ENCODE results near the gene KDM6B. TPM values are rescaled to one million over a fixed set of nuclear protein-coding genes. Genes with fewer than 3 reads are reported as not detected.

KDM6B gene
- total and polyA plus RNA-seq, 9 of the 15 experiments (the other 6 are each of a cell fraction or from before 2014, with no cell fraction given): 0.01 to 22.9 (median 2.2) TPM

DNA sequence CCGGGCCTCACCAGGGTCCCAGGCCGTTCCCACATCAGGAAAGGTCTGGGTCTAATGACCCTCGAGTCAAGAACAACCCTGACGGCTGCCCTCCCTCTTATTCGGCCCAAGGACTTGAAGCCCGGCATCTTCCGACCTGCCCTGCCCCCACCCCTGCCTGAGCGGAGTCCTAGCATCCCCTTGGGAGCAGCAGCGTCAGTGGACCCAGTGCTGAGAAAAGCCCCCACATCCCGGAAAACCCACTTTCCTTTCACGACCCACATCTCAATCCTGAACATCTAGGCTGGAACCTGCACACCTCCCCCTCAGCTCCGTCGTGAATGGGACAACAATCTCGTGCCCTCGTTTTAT, 21.6 kb downstream of the KDM6B start:
- H4K20me1 ChIP-seq (replicated peaks; ENCODE audit: control insufficient read depth, insufficient read depth, low read length): no peaks in the 10 kb centered on the region
- H3K27me3 ChIP-seq (ENCODE audit: control insufficient read depth in 2 of 2, insufficient read depth in 2 of 2, low read length in 2 of 2): no peaks in the 10 kb centered on the region
- no peak overlapping the region for H2AFZ ChIP-seq (ENCODE audit: low read depth, low read length)
- H3K4me1 ChIP-seq (replicated peaks in 1 of 2; ENCODE audit: control insufficient read depth in 2 of 2, insufficient read depth in 2 of 2, low read length in 2 of 2): peaks cover 11 to 55% of the 10 kb centered on the region in 2 experiments; a peak in 4 of 5 replicates
- H3K36me3 ChIP-seq (ENCODE audit: control insufficient read depth, insufficient read depth, low read length): peaks cover 37% of the 10 kb centered on the region; the same call in 2 of the 3 replicates
- no peaks in the 10 kb centered on the region for H3K9me1 ChIP-seq (ENCODE audit: control insufficient read depth, insufficient read depth, low read length)
- H3K4me2 ChIP-seq (ENCODE audit: insufficient read depth, low read length): peak overlapping the region; percentile 83
- H3K9me3 ChIP-seq (replicated peaks; ENCODE audit: control insufficient read depth, insufficient read depth, low read depth, low read length): no peaks in the 10 kb centered on the region
- ChIA-PET CTCF (ENCODE audit: low intra/inter-chr PET ratio) (no interaction called here), POLR2A (interaction anchor here (2.2 to 2.3 kb wide), 2 partner anchors 9 to 11 kb away, joined by 7 to 14 read pairs; no protein-coding TSS in a partner anchor)
- H3K27ac ChIP-seq (ENCODE audit: extremely low read depth, low read depth, low read length): no peak overlapping the region
- peak overlapping the region; percentile 65; the same call in 1 of the 2 replicates for H3K4me3 ChIP-seq
- intact Hi-C loops (cut with micrococcal nuclease) (loop anchor here (2.0 to 10.0 kb wide), 4 partner anchors 21 to 111 kb away; partner anchors contain the start of gene KDM6B), in situ Hi-C loops (cut with MboI) (no loop called here)
- FAIRE-seq (no peak), DNase-seq (ENCODE audit: extremely low read depth in 1 of 4, low spot score in 3 of 4) (no peak), ATAC-seq (no peak)
- WGBS (ENCODE audit: insufficient coverage, low coverage, missing lambda C conversion rate): 49% methylated on average over 9 of the region's 15 CpGs
- no TSS peak for BruUV-seq (replicated peaks)
- H3K79me2 ChIP-seq (ENCODE audit: control insufficient read depth, insufficient read depth, low read length): peaks cover 12% of the 10 kb centered on the region
- peak overlapping the region in 1 of 2 experiments; percentile 93; a peak in 2 of 4 replicates for H3K9ac ChIP-seq (ENCODE audit: insufficient read depth in 1 of 2, low read depth in 2 of 2, low read length in 2 of 2)
- TF ChIP-seq SAP30 (IDR thresholded peaks at IDR 0.05; ENCODE audit: borderline replicate concordance, insufficient read depth, low read depth, low read length, poor library complexity, severe bottlenecking) (no peak), MXI1 (IDR thresholded peaks at IDR 0.05; ENCODE audit: low read depth, low read length) (no peak), NCOR1 (IDR thresholded peaks at IDR 0.05) (no peak), PML (IDR thresholded peaks at IDR 0.05; ENCODE audit: low read length) (no peak), RBM17 (IDR thresholded peaks at IDR 0.05; ENCODE audit: borderline replicate concordance, low read depth, low read length) (no peak), GATAD2B (IDR thresholded peaks at IDR 0.05; ENCODE audit: borderline replicate concordance) (no peak), ILK (tag; IDR thresholded peaks at IDR 0.05; ENCODE audit: borderline replicate concordance, low read depth) (no peak), TRIM28 (IDR thresholded peaks at IDR 0.05) (no peak), ZNF121 (CRISPR knock-in tag; conservative IDR thresholded peaks at IDR 0.05) (no peak), ZNF140 (CRISPR knock-in tag; IDR thresholded peaks at IDR 0.05) (no peak), ZNF589 (CRISPR knock-in tag; IDR thresholded peaks at IDR 0.05; ENCODE audit: low read depth) (no peak), DMBX1 (CRISPR knock-in tag; IDR thresholded peaks at IDR 0.05; ENCODE audit: borderline replicate concordance) (no peak)
- TF ChIP-seq, protein P1, sequence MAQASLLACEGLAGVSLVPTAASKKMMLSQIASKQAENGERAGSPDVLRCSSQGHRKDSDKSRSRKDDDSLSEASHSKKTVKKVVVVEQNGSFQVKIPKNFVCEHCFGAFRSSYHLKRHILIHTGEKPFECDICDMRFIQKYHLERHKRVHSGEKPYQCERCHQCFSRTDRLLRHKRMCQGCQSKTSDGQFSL (CRISPR knock-in tag; IDR thresholded peaks at IDR 0.05): no peak
- TF ChIP-seq, protein P1 (tag; IDR thresholded peaks at IDR 0.05): no peak
- TF ChIP-seq, protein P2, sequence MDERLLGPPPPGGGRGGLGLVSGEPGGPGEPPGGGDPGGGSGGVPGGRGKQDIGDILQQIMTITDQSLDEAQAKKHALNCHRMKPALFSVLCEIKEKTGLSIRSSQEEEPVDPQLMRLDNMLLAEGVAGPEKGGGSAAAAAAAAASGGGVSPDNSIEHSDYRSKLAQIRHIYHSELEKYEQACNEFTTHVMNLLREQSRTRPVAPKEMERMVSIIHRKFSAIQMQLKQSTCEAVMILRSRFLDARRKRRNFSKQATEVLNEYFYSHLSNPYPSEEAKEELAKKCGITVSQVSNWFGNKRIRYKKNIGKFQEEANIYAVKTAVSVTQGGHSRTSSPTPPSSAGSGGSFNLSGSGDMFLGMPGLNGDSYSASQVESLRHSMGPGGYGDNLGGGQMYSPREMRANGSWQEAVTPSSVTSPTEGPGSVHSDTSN (CRISPR knock-in tag; IDR thresholded peaks at IDR 0.05; ENCODE audit: low read depth): no peak
- TF ChIP-seq, protein P2 (tag; conservative IDR thresholded peaks at IDR 0.05; ENCODE audit: low read depth): no peak
- TF ChIP-seq, protein P3, sequence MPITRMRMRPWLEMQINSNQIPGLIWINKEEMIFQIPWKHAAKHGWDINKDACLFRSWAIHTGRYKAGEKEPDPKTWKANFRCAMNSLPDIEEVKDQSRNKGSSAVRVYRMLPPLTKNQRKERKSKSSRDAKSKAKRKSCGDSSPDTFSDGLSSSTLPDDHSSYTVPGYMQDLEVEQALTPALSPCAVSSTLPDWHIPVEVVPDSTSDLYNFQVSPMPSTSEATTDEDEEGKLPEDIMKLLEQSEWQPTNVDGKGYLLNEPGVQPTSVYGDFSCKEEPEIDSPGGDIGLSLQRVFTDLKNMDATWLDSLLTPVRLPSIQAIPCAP (CRISPR knock-in tag; IDR thresholded peaks at IDR 0.05; ENCODE audit: borderline replicate concordance): no peak
- TF ChIP-seq, protein P4, sequence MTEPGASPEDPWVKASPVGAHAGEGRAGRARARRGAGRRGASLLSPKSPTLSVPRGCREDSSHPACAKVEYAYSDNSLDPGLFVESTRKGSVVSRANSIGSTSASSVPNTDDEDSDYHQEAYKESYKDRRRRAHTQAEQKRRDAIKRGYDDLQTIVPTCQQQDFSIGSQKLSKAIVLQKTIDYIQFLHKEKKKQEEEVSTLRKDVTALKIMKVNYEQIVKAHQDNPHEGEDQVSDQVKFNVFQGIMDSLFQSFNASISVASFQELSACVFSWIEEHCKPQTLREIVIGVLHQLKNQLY (CRISPR knock-in tag; conservative IDR thresholded peaks at IDR 0.05): no peak

All from K562 (cell line).